ENCODE data around the gene PTPRT.

The PTPRT gene

DNA sequence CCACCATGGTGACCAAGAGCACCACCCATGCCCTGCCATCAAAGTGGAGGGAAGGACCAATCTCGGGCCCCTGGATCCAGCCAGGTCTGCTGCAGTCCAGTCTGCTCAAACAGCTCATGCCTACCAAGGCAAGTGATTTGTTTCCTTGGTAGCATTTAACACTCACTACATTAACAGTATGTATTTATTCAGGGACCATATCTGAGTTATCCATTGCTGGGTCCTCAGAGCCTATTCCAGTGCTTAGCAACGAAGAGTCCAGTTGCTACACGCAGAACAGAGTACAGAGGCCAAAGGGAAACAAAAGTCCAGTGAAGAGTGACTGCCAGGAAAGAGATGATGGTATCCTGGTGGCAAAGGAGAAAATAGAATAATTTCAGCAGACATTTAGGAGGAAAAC lies 352.2 kb downstream of the PTPRT start:
- FAIRE-seq (no peak), DNase-seq (ENCODE audit: insufficient read length) (no peak)
- no peak for TF ChIP-seq POLR2A (IDR thresholded peaks at IDR 0.05; ENCODE audit: low read depth, low read length)
- TF ChIP-seq TAF1 (IDR thresholded peaks at IDR 0.05; ENCODE audit: borderline replicate concordance, low read depth, low read length) = no peak
- no peak for TF ChIP-seq POLR2AphosphoS5 (IDR thresholded peaks at IDR 0.05; ENCODE audit: low read depth, low read length)

DNA sequence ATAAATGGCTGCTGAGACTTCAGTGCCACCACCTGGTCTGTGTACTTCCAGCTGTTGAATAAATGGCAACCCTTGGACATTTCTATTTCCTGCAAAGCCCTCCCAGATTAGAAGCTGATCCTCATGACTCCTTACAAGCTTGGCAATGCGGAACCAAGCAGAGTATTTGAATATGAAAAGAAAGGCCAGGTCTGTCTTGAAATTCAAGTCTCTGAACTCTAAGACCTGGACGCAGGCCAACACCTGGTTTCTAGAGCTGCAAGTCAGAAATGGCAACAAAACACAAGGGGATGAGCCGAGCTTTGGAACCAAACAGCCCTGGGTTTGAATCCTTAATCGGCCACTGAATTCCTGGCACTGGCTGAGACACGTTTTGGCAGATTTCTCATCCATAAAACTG lies 353.4 kb downstream of the PTPRT start:
- FAIRE-seq = no peak
- TF ChIP-seq POLR2A (IDR thresholded peaks at IDR 0.05; ENCODE audit: low read depth, low read length) = no peak
- TF ChIP-seq TAF1 (IDR thresholded peaks at IDR 0.05; ENCODE audit: borderline replicate concordance, low read depth, low read length) = no peak
- DNase-seq (ENCODE audit: insufficient read length) = no peak

DNA sequence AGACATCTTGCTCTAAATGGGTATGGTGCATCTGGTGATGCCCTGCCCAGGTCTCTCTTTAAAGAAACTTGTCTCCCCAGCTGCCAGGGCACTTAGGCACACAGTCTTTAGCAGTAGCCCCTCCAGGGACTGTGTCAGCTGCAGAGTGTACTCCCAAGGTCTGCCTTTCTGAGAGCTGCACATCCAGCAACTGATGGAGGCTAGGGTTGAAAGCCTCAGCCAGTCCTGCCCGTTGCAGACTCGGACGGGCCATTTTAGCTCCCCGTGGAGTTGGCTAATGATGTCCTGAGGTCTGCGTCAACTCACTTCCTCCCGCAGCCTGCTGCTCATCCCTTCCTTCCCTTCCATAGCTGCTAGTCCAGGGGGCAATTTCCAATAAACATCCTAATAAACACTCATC lies 381.8 kb downstream of the PTPRT start:
- TF ChIP-seq TAF1 (IDR thresholded peaks at IDR 0.05; ENCODE audit: borderline replicate concordance, low read depth, low read length) (no peak), POLR2A (IDR thresholded peaks at IDR 0.05; ENCODE audit: low read depth, low read length) (no peak), POLR2AphosphoS5 (IDR thresholded peaks at IDR 0.05; ENCODE audit: low read depth, low read length) (no peak)
- DNase-seq (ENCODE audit: insufficient read length) (no peak), FAIRE-seq (no peak)

DNA sequence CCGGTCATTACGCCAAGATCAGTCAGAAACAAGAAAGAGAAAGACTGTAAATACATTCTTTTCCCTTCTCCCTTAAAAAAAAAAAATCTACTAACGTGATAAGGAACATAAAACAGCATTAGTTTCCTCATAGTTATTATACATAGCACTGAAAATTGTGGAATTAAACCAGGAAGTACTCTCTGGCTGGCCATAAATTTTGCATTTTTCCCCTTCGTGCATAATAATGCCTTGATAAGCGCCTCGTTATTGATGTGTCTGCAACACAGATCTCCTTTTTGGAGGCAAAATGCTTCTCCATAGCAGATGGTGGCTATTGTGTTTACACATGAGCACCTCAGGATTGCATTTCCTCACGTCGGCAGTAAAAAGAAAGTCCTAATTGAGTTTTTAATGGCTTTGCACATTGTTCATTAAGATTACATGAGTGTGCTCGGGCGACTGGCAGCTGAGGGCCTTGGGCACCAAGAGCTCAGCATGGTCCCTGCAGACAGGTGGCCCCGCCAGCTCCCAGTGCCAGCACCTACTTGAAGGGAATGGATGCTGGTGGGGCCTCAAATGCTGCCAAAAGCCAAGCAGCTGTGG lies 394.5 kb downstream of the PTPRT start:
- FAIRE-seq = no peak
- no peak for DNase-seq (ENCODE audit: insufficient read length)
- TF ChIP-seq POLR2A (IDR thresholded peaks at IDR 0.05; ENCODE audit: low read depth, low read length) (no peak), POLR2AphosphoS5 (IDR thresholded peaks at IDR 0.05; ENCODE audit: low read depth, low read length) (no peak), TAF1 (IDR thresholded peaks at IDR 0.05; ENCODE audit: borderline replicate concordance, low read depth, low read length) (no peak)

DNA sequence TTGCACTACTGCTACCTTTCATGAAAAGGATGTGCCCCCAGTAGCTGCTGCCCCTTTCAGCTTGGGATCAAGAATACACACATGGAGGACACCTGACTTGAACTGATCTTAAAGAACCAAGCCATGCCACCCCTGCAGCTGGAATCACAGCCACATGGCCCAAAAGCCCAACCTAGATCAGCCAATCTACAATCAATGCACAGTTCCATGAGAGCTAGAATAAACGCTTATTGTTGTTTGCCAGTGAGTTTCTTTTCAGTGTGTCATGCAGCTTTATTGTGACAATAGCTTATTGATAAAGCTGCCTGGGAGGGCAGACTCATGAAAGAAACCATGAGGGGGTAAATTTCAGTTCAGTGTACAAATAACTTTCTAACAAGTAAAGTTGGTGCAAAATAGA lies 397.7 kb downstream of the PTPRT start:
- FAIRE-seq = no peak
- TF ChIP-seq POLR2AphosphoS5 (IDR thresholded peaks at IDR 0.05; ENCODE audit: low read depth, low read length) (no peak), POLR2A (IDR thresholded peaks at IDR 0.05; ENCODE audit: low read depth, low read length) (no peak), TAF1 (IDR thresholded peaks at IDR 0.05; ENCODE audit: borderline replicate concordance, low read depth, low read length) (no peak)
- no peak for DNase-seq (ENCODE audit: insufficient read length)

DNA sequence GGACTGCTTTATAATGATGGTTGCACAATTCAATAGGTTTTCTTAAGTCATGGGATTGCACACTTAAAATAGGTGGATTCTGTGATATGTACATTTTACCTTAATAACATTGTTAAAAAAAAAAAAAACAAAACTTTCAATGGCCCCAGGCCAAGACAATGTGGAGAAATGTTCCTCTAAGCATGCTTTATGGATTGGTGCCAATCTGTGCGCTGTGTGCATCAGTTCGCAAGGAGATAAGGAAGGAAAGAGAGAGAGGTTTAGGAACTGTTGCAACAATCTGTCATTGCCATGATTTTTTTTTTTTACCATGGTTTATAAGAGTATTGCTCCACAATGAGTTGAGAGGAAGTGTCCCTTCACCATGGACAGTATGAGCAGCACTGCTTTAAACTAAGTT lies 399.6 kb downstream of the PTPRT start:
- TF ChIP-seq POLR2A (IDR thresholded peaks at IDR 0.05; ENCODE audit: low read depth, low read length) = no peak
- no peak for TF ChIP-seq TAF1 (IDR thresholded peaks at IDR 0.05; ENCODE audit: borderline replicate concordance, low read depth, low read length)
- no peak for TF ChIP-seq POLR2AphosphoS5 (IDR thresholded peaks at IDR 0.05; ENCODE audit: low read depth, low read length)
- FAIRE-seq = no peak

DNA sequence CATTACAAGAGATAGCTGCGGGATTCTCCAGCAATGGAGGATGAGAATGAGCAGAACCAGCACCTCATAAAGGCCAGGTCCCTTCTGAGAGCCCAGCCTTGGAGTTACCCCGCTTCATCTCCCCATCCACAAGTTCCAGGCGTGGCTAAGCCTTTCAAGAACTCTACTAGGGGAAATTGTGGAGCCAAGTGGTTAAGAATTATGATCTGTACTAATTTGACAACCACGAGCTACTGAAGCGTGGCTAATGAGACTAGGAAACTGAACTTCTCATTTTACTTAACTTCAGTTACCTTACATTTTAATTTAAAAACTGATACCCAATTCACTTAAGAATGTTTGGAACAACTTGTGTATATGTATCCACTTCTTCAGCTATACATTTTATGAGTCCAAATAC lies 401.0 kb downstream of the PTPRT start:
- no peak for FAIRE-seq
- no peak for TF ChIP-seq POLR2AphosphoS5 (IDR thresholded peaks at IDR 0.05; ENCODE audit: low read depth, low read length)
- no peak for TF ChIP-seq POLR2A (IDR thresholded peaks at IDR 0.05; ENCODE audit: low read depth, low read length)
- TF ChIP-seq TAF1 (IDR thresholded peaks at IDR 0.05; ENCODE audit: borderline replicate concordance, low read depth, low read length) = no peak

More for the DNA sequence above, 399.6 kb downstream of the PTPRT start:
- DNase-seq (ENCODE audit: insufficient read length) = no peak

DNA sequence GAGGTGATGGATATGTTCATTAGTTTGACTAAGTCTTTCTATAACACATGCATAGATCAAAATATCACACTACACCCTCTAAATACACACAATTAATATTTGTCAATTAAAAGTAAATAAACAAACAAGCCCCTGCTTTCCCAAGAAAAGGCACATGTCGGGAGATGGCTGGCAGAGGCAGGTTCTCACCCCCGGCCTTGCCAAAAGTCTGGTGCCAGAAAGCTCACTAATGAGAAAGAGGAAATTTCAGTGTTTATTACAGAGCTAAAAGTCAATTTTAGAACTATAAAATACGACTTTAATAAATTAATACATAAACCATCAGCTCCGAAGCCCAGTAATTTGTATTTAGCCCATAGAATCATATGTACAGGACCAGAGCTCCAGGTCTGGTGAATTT lies 404.7 kb downstream of the PTPRT start:
- FAIRE-seq (no peak), DNase-seq (ENCODE audit: insufficient read length) (no peak)
- no peak for TF ChIP-seq POLR2AphosphoS5 (IDR thresholded peaks at IDR 0.05; ENCODE audit: low read depth, low read length)
- TF ChIP-seq POLR2A (IDR thresholded peaks at IDR 0.05; ENCODE audit: low read depth, low read length) = no peak
- TF ChIP-seq TAF1 (IDR thresholded peaks at IDR 0.05; ENCODE audit: borderline replicate concordance, low read depth, low read length) = no peak

More for the DNA sequence above, 401.0 kb downstream of the PTPRT start:
- no peak for DNase-seq (ENCODE audit: insufficient read length)

DNA sequence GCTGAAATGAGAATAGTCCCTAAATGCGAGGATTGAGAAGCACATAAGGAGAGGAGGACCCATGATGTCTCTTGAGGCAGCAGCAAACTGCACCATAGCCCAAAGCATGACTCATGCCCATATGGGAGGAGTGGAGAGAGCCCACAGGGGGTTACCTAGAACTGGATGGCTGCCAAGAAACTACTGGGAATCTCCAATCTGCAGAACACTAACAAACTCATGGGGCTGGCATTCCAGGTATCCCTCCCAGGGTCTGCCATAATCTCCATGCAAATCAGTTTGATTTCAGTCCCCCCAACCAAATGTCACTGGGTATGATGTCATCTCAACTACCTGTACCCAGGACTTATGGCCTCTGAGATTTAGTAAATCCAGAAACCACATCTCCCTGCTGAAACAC lies 410.5 kb downstream of the PTPRT start:
- FAIRE-seq (no peak), DNase-seq (ENCODE audit: insufficient read length) (no peak)
- TF ChIP-seq POLR2A (IDR thresholded peaks at IDR 0.05; ENCODE audit: low read depth, low read length) (no peak), POLR2AphosphoS5 (IDR thresholded peaks at IDR 0.05; ENCODE audit: low read depth, low read length) (no peak), TAF1 (IDR thresholded peaks at IDR 0.05; ENCODE audit: borderline replicate concordance, low read depth, low read length) (no peak)

DNA sequence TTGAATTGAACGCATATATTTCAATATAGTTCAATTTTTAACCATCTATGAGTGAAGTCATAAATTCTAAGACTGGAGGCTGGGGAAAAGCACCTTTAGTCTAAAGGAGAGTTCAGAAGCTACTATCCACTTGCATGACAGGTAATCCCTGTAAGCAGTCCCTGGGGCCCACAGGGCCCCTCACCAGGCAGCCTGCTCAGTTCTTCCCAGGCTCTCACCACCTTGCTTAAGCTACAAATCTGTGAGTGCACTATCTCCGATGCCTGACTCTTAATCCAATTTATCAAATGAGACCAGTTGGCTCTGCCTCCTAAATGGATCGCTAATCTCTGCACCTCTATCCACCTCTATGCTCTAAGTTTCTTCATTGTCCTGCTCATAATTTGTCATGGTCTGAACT lies 413.8 kb downstream of the PTPRT start:
- TF ChIP-seq POLR2A (IDR thresholded peaks at IDR 0.05; ENCODE audit: low read depth, low read length) (no peak), TAF1 (IDR thresholded peaks at IDR 0.05; ENCODE audit: borderline replicate concordance, low read depth, low read length) (no peak), POLR2AphosphoS5 (IDR thresholded peaks at IDR 0.05; ENCODE audit: low read depth, low read length) (no peak)
- FAIRE-seq (no peak), DNase-seq (ENCODE audit: insufficient read length) (no peak)

DNA sequence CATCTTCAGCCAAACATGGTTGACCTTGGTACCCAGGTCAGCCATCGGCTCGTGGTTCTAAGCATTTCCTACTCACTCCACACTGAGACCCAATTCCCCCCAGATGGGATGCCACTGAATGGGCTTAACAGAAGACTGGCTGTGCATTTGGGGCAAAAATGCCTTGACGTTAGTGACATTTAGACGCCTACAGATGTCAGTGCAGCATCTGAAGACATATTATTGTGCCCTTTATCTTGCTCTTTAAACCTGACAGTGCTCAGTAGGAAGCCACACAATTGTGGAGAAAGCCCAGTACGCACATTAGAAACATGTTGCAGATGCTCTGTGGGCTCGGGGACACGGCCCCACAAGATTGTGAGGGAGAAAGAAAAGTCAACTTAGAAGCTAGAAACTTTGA lies 414.7 kb downstream of the PTPRT start:
- no peak for DNase-seq (ENCODE audit: insufficient read length)

DNA sequence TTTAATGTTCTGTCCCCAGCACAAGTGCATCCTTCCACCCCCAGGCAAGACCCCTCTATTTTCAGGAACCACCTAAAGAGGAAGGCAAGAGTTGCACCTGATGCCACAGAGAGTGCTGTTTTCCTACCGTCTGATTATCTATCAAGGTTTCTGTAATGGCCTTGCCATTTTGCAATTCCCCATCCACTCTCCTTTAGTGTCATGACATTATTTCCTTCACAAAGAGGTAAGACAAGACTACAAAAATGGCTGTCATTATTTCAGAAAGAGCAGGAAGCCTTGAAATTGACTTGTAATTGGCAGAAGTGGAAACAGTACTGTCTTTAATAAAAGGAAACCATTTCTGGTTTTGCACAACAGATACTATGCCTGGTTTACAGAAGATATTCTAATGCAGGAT lies 426.7 kb downstream of the PTPRT start:
- TF ChIP-seq POLR2A (IDR thresholded peaks at IDR 0.05; ENCODE audit: low read depth, low read length) (no peak), POLR2AphosphoS5 (IDR thresholded peaks at IDR 0.05; ENCODE audit: low read depth, low read length) (no peak), TAF1 (IDR thresholded peaks at IDR 0.05; ENCODE audit: borderline replicate concordance, low read depth, low read length) (no peak)
- DNase-seq (ENCODE audit: insufficient read length) (no peak), FAIRE-seq (no peak)

More for the DNA sequence above, 414.7 kb downstream of the PTPRT start:
- no peak for FAIRE-seq
- TF ChIP-seq TAF1 (IDR thresholded peaks at IDR 0.05; ENCODE audit: borderline replicate concordance, low read depth, low read length) (no peak), POLR2A (IDR thresholded peaks at IDR 0.05; ENCODE audit: low read depth, low read length) (no peak), POLR2AphosphoS5 (IDR thresholded peaks at IDR 0.05; ENCODE audit: low read depth, low read length) (no peak)

Data from GM12892 (cell line).